ENCODE measurements around the gene SLC50A1. TPM values are rescaled to one million over a fixed set of nuclear protein-coding genes. Genes with fewer than 3 reads are reported as not detected.

SLC50A1 gene
- total RNA-seq, 4 donors from 2014 or later: 33.3 to 59.4 (median 43.7) TPM

DNA sequence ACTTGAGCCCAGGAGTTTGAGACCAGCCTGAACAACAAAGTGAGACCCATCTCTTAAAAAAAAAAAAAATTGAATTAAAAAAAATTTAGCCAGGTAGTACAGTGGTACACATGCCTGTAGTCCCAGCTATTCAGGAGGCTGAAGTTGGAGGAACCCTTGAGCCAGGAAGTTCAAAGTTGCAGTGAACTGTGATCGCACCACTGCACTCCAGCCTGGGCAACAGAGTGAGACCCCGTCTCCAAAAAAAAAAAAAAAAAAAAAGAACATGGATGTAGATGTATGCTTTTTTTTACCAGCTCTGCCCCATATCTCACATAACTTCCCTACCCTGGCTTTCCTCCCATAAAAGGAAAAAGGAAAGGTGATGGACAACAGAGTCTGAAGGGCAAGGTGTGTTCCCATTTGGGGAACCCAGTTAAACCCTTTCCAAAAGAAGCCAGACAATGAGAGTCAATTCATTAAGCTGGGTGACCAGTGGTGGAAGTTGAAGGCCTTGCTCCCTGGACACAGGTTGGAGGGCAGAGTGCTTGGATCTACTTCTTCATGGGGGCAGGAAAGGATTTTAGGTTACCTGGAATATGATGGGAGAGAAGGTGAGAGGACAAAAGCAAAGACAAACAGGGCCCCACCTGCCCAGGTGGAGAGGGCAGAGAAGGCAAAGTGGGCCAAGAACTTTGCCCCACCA, 34.6 kb downstream of the SLC50A1 start:
- TF ChIP-seq, protein P1, sequence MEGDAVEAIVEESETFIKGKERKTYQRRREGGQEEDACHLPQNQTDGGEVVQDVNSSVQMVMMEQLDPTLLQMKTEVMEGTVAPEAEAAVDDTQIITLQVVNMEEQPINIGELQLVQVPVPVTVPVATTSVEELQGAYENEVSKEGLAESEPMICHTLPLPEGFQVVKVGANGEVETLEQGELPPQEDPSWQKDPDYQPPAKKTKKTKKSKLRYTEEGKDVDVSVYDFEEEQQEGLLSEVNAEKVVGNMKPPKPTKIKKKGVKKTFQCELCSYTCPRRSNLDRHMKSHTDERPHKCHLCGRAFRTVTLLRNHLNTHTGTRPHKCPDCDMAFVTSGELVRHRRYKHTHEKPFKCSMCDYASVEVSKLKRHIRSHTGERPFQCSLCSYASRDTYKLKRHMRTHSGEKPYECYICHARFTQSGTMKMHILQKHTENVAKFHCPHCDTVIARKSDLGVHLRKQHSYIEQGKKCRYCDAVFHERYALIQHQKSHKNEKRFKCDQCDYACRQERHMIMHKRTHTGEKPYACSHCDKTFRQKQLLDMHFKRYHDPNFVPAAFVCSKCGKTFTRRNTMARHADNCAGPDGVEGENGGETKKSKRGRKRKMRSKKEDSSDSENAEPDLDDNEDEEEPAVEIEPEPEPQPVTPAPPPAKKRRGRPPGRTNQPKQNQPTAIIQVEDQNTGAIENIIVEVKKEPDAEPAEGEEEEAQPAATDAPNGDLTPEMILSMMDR (IDR thresholded peaks at IDR 0.05): no peak
- TF ChIP-seq POLR2A (IDR thresholded peaks at IDR 0.05): no peak
- intact Hi-C loops (cut with DNase I; ENCODE audit: low total_unique reads): no loop called here
- 83 to 89% methylated on average over 2 of the region's 2 CpGs for WGBS, 2 donors
- no peak overlapping the region for H3K4me3 ChIP-seq (ENCODE audit: low read depth, poor library complexity, severe bottlenecking)
- no peak for DNase-seq (ENCODE audit: low spot score in 2 of 2)

DNA sequence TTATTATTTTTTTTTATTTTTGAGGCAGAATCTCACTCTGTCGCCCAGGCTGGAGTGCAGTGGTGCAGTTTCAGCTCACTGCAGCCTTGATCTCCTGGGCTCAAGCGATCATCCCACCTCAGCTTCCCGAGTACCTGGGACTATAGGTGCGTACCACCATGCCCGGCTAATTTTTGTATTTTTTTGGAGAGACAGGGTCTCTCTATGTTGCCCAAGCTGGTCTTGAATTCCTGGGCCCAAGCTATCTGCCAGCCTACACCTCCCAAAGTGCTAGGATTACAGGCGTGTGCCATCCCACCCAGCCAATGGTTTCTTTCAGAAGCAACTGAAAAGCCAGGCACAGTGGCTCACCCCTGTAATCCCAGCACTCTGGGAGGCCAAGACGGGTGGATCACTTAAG, 35.2 kb downstream of the SLC50A1 start:
- no peak overlapping the region for H3K4me3 ChIP-seq (ENCODE audit: low read depth, poor library complexity, severe bottlenecking)
- TF ChIP-seq, protein P1 (IDR thresholded peaks at IDR 0.05): no peak
- TF ChIP-seq POLR2A (IDR thresholded peaks at IDR 0.05): no peak
- WGBS, 2 donors: 90 to 97% methylated on average over 7 of the region's 7 CpGs
- intact Hi-C loops (cut with DNase I; ENCODE audit: low total_unique reads): no loop called here
- DNase-seq (ENCODE audit: low spot score in 2 of 2): peak in 1 of 2 donors; percentile 72

DNA sequence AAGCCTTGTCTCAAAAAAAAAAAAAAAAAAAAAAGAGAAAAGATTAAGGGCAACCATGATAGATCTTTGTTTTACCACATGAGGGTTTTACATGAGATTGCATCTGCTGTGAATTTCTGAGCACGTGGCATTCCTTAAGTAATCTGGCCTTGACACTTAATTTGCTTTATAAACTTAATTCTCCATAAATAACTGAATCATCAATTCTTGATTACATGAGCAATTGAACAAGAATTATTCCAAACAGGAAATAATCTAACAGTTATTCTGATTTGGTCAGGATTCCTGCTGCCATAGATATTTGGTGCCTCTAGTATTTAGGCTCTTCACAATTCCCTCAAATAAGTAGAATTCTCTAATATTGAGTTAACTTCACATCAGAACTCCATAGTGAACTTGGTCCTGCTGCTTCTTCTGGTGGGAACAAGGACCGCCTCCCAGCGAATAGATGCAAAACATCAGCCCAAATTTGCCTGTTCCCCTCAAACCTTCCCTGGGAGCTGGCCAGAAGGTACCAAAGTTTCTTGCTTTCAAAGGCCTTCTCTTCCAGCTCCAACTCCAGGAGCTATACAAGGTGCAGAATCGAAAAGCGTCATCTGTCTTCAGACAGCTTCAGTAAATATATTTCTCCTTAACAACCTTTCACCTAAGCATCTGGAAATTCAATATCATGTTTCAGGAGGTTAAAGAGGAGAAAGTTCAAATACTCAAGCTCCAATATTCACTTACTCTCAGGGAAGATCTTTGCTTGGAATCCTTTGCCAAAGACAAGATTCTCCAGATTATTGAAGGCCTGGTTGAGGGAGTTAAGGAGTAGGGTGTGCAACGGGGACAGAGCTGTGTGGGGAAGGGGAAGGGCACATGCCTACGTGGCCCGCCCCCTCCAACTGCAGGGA, 36.4 kb downstream of the SLC50A1 start:
- DNase-seq (ENCODE audit: low spot score in 2 of 2): peak in 1 of 2 donors; percentile 65
- 40 to 48% methylated on average over 8 of the region's 8 CpGs for WGBS, 2 donors
- intact Hi-C loops (cut with DNase I; ENCODE audit: low total_unique reads): no loop called here
- no peak for TF ChIP-seq POLR2A (IDR thresholded peaks at IDR 0.05)
- TF ChIP-seq, protein P1 (IDR thresholded peaks at IDR 0.05): no peak
- peak overlapping the region; percentile 71 for H3K4me3 ChIP-seq (ENCODE audit: low read depth, poor library complexity, severe bottlenecking)

DNA sequence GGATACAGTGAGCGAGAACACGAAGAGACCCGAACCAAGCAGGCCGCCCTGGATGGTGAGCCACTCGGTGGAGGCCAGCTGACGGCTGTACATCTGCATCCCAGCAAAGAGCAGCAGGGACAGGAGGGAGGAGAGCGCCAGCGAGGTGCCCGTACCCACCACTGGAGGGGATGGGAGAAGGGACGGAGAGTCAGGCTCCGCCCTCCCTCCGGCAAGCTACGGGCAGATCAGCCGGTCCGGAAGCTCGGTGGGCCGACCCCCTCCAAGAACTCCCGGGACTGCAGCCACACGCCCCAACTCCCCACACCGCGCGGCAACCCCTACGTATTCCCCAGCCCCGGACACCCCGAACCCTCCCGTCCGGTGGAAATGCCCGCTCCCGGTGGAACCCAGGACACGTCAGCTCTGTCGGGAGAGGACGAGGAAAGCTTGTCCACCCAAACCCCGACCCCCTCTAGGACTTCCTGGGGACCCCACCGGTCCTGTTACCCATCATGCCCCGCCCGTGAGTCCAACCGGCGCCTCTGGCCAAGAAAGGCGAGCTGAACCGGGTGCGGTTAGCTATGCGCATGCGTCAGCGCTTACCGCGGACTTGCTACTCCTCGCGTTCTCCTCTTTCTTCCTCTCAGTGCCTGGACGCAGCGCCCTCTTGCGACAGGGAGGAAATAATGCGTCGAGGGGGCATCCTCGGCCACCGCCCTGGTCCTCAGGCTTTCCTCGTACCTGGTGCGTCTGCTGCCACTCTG, 37.3 kb downstream of the SLC50A1 start, which contains the start of gene KRTCAP2:
KRTCAP2 (minus strand) TSS at position 573 of the 746 bp plus-strand sequence; CDS start at position 493, 80 bp downstream.
- 0% methylated on average over 43 to 54 of the region's 57 CpGs for WGBS, 2 donors
- DNase-seq (ENCODE audit: low spot score in 2 of 2): peak; percentile 93 to 99
- intact Hi-C loops (cut with DNase I; ENCODE audit: low total_unique reads): no loop called here
- no peak for TF ChIP-seq POLR2A (IDR thresholded peaks at IDR 0.05)
- TF ChIP-seq, protein P1 (IDR thresholded peaks at IDR 0.05): peak in 1 of 3 donors; percentile 52
- H3K4me3 ChIP-seq (ENCODE audit: low read depth, poor library complexity, severe bottlenecking): peak within 1 kb of the TSS; percentile 71

GRCh38 chr1:155173478-155174323, 38.0 kb downstream of the SLC50A1 start, which contains the start of gene TRIM46:
Gene TRIM46, plus strand, starts transcription at chr1:155173849. Its CDS starts 118 bp downstream, at chr1:155173967.
- 3% methylated on average over 33 to 38 of the region's 38 CpGs for WGBS, 2 donors
- peak within 1 kb of the TSS; percentile 71 for H3K4me3 ChIP-seq (ENCODE audit: low read depth, poor library complexity, severe bottlenecking)
- peak in 1 of 2 donors; percentile 88 for DNase-seq (ENCODE audit: low spot score in 2 of 2)
- TF ChIP-seq POLR2A (IDR thresholded peaks at IDR 0.05): no peak
- TF ChIP-seq, protein P1 (IDR thresholded peaks at IDR 0.05): no peak
- intact Hi-C loops (cut with DNase I; ENCODE audit: low total_unique reads): no loop called here
